GM23248 (cell line): Measurements from ENCODE around the gene ZW10. TPM values are rescaled to one million over a fixed set of nuclear protein-coding genes. Genes with fewer than 3 reads are reported as not detected.
"Not testable (repeated sequence)": the region's sequence is repeated elsewhere in the genome, so short reads cannot be mapped to it uniquely, and the experiment has no call there.

Source experiments
- DNase-seq: peaks from one replicate; pipeline ENCODE4 v3.0.0-alpha.2; 2015
- H2AFZ ChIP-seq: fragments of 200-600 bp; sonication (generic); 2 replicates; pipeline ENCODE4 v1.6.1; 2016; ENCODE audit warnings: antibody characterized with exemption
- H3F3A ChIP-seq: fragments of 200-600 bp; sonication (generic); 2 replicates; pipeline ENCODE4 v1.6.1; 2016; ENCODE audit warnings: mild to moderate bottlenecking, antibody characterized with exemption, mixed run types; ENCODE audit not compliant: insufficient read depth
- H3K27ac ChIP-seq: fragments of 200-600 bp; sonication (generic); 2 replicates; pipeline ENCODE4 v1.5.1; 2016; ENCODE audit warnings: mild to moderate bottlenecking
- H3K27me3 ChIP-seq: fragments of 200-600 bp; sonication (generic); replicated peaks from 2 replicates; pipeline ENCODE4 v1.6.1; 2016; ENCODE audit warnings: mild to moderate bottlenecking; ENCODE audit not compliant: insufficient read depth
- H3K36me3 ChIP-seq: fragments of 200-600 bp; sonication (generic); 2 replicates; pipeline ENCODE4 v1.6.1; 2016; ENCODE audit warnings: low read depth, mild to moderate bottlenecking
- H3K4me1 ChIP-seq: fragments of 200-600 bp; sonication (generic); 2 replicates; pipeline ENCODE4 v1.6.1; 2016; ENCODE audit warnings: mild to moderate bottlenecking; ENCODE audit not compliant: insufficient read depth
- H3K4me2 ChIP-seq: fragments of 200-600 bp; sonication (generic); one replicate; pipeline ENCODE4 v1.6.1; 2016; ENCODE audit warnings: mild to moderate bottlenecking; ENCODE audit not compliant: unreplicated experiment
- H3K4me3 ChIP-seq: fragments of 200-600 bp; sonication (generic); 2 replicates; pipeline ENCODE4 v1.5.1; 2016; ENCODE audit warnings: mild to moderate bottlenecking
- H3K79me2 ChIP-seq: fragments of 200-600 bp; sonication (generic); 2 replicates; pipeline ENCODE4 v1.6.1; 2016; ENCODE audit warnings: mild to moderate bottlenecking; ENCODE audit not compliant: insufficient read depth
- H3K9ac ChIP-seq: fragments of 200-600 bp; sonication (generic); 2 replicates; pipeline ENCODE4 v1.6.1; 2016; ENCODE audit warnings: mild to moderate bottlenecking
- H3K9me2 ChIP-seq: fragments of 200-600 bp; sonication (generic); 2 replicates; pipeline ENCODE4 v1.6.1; 2016; ENCODE audit warnings: mixed run types, mild to moderate bottlenecking, moderate library complexity; ENCODE audit not compliant: insufficient read depth
- H3K9me3 ChIP-seq: fragments of 200-600 bp; sonication (generic); one replicate; pipeline ENCODE4 v1.6.1; 2017; ENCODE audit warnings: low read depth
- H4K20me1 ChIP-seq: fragments of 200-600 bp; sonication (generic); 2 replicates; pipeline ENCODE4 v1.6.0; 2016; ENCODE audit not compliant: insufficient read depth
- EZH2 ChIP-seq: fragments of 200-600 bp; sonication (generic); IDR thresholded peaks from 2 replicates; pipeline ENCODE4 v1.6.1; 2018; ENCODE audit warnings: antibody characterized with exemption, mild to moderate bottlenecking; ENCODE audit not compliant: insufficient read depth, poor library complexity, severe bottlenecking
- EZH2phosphoT487 ChIP-seq: fragments of 200-600 bp; sonication (generic); IDR thresholded peaks from 2 replicates; pipeline ENCODE4 v1.6.1; 2018; ENCODE audit warnings: antibody characterized with exemption, moderate library complexity, mild to moderate bottlenecking, low read depth; ENCODE audit not compliant: insufficient read depth
- WGBS, 2 experiments: methylation state at CpG; one replicate each; pipeline ENCODE4 v1.1.6; 2015 to 2017; ENCODE audit warnings: low lambda C conversion rate in 2 of 2, low coverage in 1 of 2; ENCODE audit errors: missing lambda C conversion rate in 2 of 2; 5-methylcytosine and 5-hydroxymethylcytosine counted together
- in situ Hi-C: fragments of 300-500 bp; cut with MboI; formaldehyde crosslinking; loops from 2 replicates; pipeline ENCODE4 v1.15.0; 2020
- polyA plus RNA-seq: library from polyadenylated mRNA; unstranded; fragments of >200 nt; fragmentation: Nextera tagmentation; extraction: Ambion mirVana; gene quantifications from 2 replicates; pipeline ENCODE4 v1.2.1, GENCODE V29; 2016
- total RNA-seq: library from RNA; depleted of rRNA; stranded (reverse); fragments of >200 nt; shearing (Covaris generic); gene quantifications from 2 replicates; pipeline ENCODE4 v1.2.3, GENCODE V29; 2014

Gene ZW10
- total and polyA plus RNA-seq, 2 experiments from 2014 or later, result 18.0 to 21.6 TPM

DNA sequence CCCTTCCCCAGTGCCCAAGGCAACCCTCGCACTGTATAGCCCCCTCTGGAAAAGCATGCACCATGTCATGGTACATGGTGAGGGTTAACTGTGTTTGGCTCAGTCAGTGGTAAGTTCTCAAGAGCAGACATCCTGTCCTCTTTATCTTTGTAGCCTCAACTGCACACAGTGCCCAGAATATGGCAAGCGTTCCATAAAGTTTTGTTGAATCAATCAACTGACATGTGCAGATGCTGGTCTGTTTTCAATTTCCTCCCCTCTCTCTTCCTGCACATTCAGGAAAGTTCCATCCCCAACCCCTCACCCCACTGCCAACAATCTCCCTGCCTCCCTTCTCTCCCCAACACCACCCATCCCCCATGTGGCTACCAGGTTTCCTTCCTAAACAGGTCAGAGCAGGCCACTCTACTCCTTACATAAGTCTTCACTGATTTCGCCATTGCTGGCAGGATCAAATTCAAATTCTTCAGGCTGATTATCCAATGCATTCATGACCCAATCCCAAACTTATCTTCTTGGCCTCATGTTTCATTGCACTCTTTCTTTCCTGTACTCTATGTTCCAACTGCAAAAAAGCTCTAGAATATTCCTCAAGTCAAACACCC lies 51.9 kb downstream of the ZW10 start:
- H3K9ac ChIP-seq, result no peak overlapping the region
- WGBS, 2 experiments, result 67 to 68% methylated on average over 3 of the region's 3 CpGs
- no peak overlapping the region for H3K27ac ChIP-seq
- H3K4me2 ChIP-seq, result no peak overlapping the region
- no peaks in the 10 kb centered on the region for H3K9me3 ChIP-seq
- H3K27me3 ChIP-seq, result no peaks in the 10 kb centered on the region
- no peaks in the 10 kb centered on the region for H3K9me2 ChIP-seq
- no peaks in the 10 kb centered on the region for H3K79me2 ChIP-seq
- no peaks in the 10 kb centered on the region for H3F3A ChIP-seq
- no peaks in the 10 kb centered on the region for H4K20me1 ChIP-seq
- TF ChIP-seq EZH2 (no peak), EZH2phosphoT487 (no peak)
- no peak overlapping the region for H2AFZ ChIP-seq
- H3K36me3 ChIP-seq, result no peaks in the 10 kb centered on the region
- DNase-seq, result peak; percentile 9
- H3K4me1 ChIP-seq, result no peaks in the 10 kb centered on the region; the same call in 1 of the 2 replicates
- in situ Hi-C loops, result no loop called here
- H3K4me3 ChIP-seq, result no peak overlapping the region

DNA sequence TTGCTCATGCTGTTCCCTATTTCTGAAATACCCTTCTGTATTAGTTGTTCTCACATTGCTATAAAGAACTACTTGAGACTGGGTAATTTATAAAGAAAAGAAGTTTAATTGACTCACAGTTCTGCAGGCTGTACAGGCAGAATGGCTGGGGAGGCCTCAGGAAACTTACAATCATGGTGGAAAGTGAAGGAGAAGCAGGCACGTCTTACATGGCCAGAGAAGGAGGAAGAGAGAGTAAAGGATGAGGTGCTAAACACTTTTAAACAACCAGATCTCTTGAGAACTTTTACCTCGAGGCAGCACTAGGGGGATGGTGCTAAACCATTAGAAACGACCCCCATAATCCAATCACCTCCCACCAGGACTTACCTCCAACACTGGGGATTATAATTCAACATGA lies 53.0 kb downstream of the ZW10 start:
- H4K20me1 ChIP-seq, H3K9me2 ChIP-seq, H3K36me3 ChIP-seq, H3K9me3 ChIP-seq, H3K4me3 ChIP-seq, H2AFZ ChIP-seq, in situ Hi-C loops, H3K9ac ChIP-seq, H3F3A ChIP-seq, H3K4me2 ChIP-seq, H3K79me2 ChIP-seq, H3K27me3 ChIP-seq, H3K27ac ChIP-seq, H3K4me1 ChIP-seq, DNase-seq: not testable (repeated sequence)
- 60 to 62% methylated on average over 3 of the region's 3 CpGs for WGBS, 2 experiments

DNA sequence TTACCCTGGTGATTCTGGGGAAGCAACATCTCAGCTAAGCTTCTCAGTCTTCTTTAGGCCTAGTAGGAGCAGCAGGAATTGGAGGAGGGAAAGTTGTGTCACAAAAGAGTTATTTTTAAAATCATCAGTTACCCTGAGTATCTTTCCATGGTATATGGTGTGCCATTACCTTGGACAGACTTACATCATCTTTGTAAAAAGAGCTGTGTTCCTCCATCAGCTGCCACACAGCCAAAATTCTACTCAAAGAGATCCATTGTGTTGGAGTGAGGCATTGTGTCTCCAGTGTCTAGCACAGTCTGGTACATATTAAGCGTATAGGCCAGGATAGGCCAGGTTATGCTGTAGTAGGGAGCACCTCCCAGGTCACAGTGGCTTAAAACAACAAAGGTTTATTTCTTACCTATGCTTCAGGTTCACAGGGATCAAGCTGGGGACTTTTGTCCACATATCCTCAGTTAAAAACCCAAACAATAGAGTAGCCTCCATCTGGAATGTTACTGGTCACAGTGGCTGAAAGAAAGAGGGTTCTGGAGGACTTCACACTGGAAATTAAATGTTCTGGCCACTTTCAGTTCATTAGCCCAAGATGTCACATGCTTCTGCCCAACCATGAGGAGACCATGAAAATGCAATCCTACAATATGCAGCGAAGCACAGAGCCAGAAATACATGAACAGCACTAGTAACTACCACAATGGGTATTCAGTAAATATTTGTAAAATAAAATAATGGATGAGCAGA lies 57.4 kb downstream of the ZW10 start:
- H3K4me2 ChIP-seq, result no peak overlapping the region
- no peak overlapping the region for H3K9ac ChIP-seq
- no peaks in the 10 kb centered on the region for H3K27me3 ChIP-seq
- whole genome bisulfite sequencing, 2 experiments, result 77 to 83% methylated on average over 2 of the region's 2 CpGs
- in situ Hi-C loops, result no loop called here
- no peak overlapping the region for H2AFZ ChIP-seq
- H3K9me3 ChIP-seq, result no peaks in the 10 kb centered on the region
- H3F3A ChIP-seq, result no peaks in the 10 kb centered on the region
- no peaks in the 10 kb centered on the region for H3K36me3 ChIP-seq
- no peak overlapping the region for H3K27ac ChIP-seq
- H4K20me1 ChIP-seq, result no peaks in the 10 kb centered on the region
- TF ChIP-seq EZH2phosphoT487, result no peak
- no peak for TF ChIP-seq EZH2
- DNase-seq, result no peak
- H3K4me1 ChIP-seq, result no peaks in the 10 kb centered on the region
- H3K9me2 ChIP-seq, result no peaks in the 10 kb centered on the region
- H3K4me3 ChIP-seq, result no peak overlapping the region
- H3K79me2 ChIP-seq, result no peaks in the 10 kb centered on the region

DNA sequence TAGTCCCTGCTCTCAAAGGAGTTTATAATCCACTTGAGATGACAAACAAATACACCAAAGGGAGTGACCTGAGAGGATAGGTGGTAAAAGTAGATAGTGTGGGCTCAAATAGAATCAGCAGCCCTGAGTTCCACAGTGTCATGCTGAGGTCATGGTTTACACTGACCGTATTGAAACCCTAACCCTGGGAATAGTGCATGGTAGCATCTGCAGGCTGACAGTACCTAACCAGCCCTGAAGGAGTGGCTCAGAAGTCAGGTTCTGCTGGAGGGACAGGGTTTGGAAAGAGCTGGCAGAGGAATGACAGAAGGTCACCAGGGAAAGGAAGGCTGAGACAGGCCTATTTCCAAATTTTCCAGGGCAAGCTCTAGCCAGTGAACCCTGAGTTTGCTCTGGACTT lies 58.2 kb downstream of the ZW10 start:
- Histone ChIP-seq H4K20me1 (no peaks in the 10 kb centered on the region), H3F3A (no peaks in the 10 kb centered on the region), H3K4me1 (no peaks in the 10 kb centered on the region), H3K36me3 (no peaks in the 10 kb centered on the region), H3K79me2 (no peaks in the 10 kb centered on the region), H3K27ac (no peak overlapping the region), H3K9ac (no peak overlapping the region), H3K27me3 (no peaks in the 10 kb centered on the region), H3K4me3 (no peak overlapping the region), H3K9me2 (no peaks in the 10 kb centered on the region), H3K4me2 (no peak overlapping the region), H3K9me3 (no peaks in the 10 kb centered on the region), H2AFZ (no peak overlapping the region)
- in situ Hi-C loops, result no loop called here
- TF ChIP-seq EZH2phosphoT487 (no peak), EZH2 (no peak)
- 86 to 95% methylated on average over 1 of the region's 1 CpG for WGBS, 2 experiments
- no peak for DNase-seq
